D721Med (cell line): ENCODE results near the gene SLC66A1.
"Not testable (repeated sequence)": the region's sequence is repeated elsewhere in the genome, so short reads cannot be mapped to it uniquely, and the experiment has no call there.

Experiments
- DNase-seq: peaks from one replicate; pipeline ENCODE4 v3.0.0; 2011; ENCODE audit warnings: low spot score; ENCODE audit not compliant: insufficient read length
- FAIRE-seq: peaks from 2 replicates; lab custom pipeline; 2011; peaks lifted over from hg19 to GRCh38; lab: Jason Lieb, UNC
- CTCF ChIP-seq: IDR thresholded peaks from 2 replicates; pipeline ENCODE4 v1.5.1; 2012; ENCODE audit warnings: mild to moderate bottlenecking, control low read depth; ENCODE audit not compliant: insufficient read depth; ENCODE audit errors: missing control alignments

Gene SLC66A1

GRCh38 chr1:19274636-19275035, 37.5 kb upstream of the SLC66A1 start:
- TF ChIP-seq CTCF, result no peak
- DNase-seq (no peak), FAIRE-seq (no peak)

GRCh38 chr1:19283891-19284290, 28.2 kb upstream of the SLC66A1 start:
- TF ChIP-seq CTCF, result no peak
- no peak for DNase-seq
- no peak for FAIRE-seq

GRCh38 chr1:19284881-19285280, 27.2 kb upstream of the SLC66A1 start:
- FAIRE-seq (no peak), DNase-seq (no peak)
- no peak for TF ChIP-seq CTCF

GRCh38 chr1:19285366-19285765, 26.8 kb upstream of the SLC66A1 start:
- not testable (repeated sequence) for FAIRE-seq, DNase-seq

GRCh38 chr1:19285807-19286206, 26.3 kb upstream of the SLC66A1 start:
- not testable (repeated sequence) for DNase-seq, FAIRE-seq

GRCh38 chr1:19287436-19288185, 24.5 kb upstream of the SLC66A1 start:
- TF ChIP-seq CTCF, result no peak
- DNase-seq, result no peak
- FAIRE-seq, result no peak

GRCh38 chr1:19288324-19289241, 23.5 kb upstream of the SLC66A1 start, which contains the start of gene AKR7A3:
AKR7A3 (minus strand) TSS chr1:19288770; CDS start chr1:19288709, 61 bp downstream.
- DNase-seq, result not testable (repeated sequence)

GRCh38 chr1:19289244-19289643, 22.9 kb upstream of the SLC66A1 start:
- no peak for FAIRE-seq
- no peak for DNase-seq
- no peak for TF ChIP-seq CTCF

More at GRCh38 chr1:19288324-19289241, 23.5 kb upstream of the SLC66A1 start, which contains the start of gene AKR7A3:
- not testable (repeated sequence) for FAIRE-seq
